GM19193 (cell line): ENCODE data around the gene TIGD6.

Experiments used
- POLR2A ChIP-seq: IDR thresholded peaks from 4 replicates; pipeline ENCODE4 v1.6.1; 2011; ENCODE audit not compliant: insufficient read depth, insufficient read length; ENCODE audit errors: extremely low read depth

TIGD6 gene

GRCh38 chr5:150000256-150000989 lies at the start of gene TIGD6, which contains the start of gene HMGXB3:
Gene TIGD6, minus strand, starts transcription at chr5:150000654. Its CDS starts 4,306 bp downstream, at chr5:149996348.
Gene HMGXB3, plus strand, starts transcription at chr5:150000739. Its CDS starts 4,114 bp downstream, at chr5:150004853.
- TF ChIP-seq POLR2A: peak; percentile 98

- no peak for TF ChIP-seq POLR2A
Measured at GRCh38 chr5:150046031-150046430, 45.6 kb upstream of the TIGD6 start.

GRCh38 chr5:150045549-150045948 lies 45.1 kb upstream of the TIGD6 start:
- TF ChIP-seq POLR2A: no peak

GRCh38 chr5:150044712-150045111 lies 44.3 kb upstream of the TIGD6 start:
- no peak for TF ChIP-seq POLR2A

GRCh38 chr5:150044329-150044681 lies 43.9 kb upstream of the TIGD6 start:
- TF ChIP-seq POLR2A: no peak

- no peak for TF ChIP-seq POLR2A
Measured at GRCh38 chr5:150043657-150044328, 43.3 kb upstream of the TIGD6 start.

GRCh38 chr5:150042459-150042858 lies 42.0 kb upstream of the TIGD6 start:
- TF ChIP-seq POLR2A: no peak

- TF ChIP-seq POLR2A: no peak
Measured at GRCh38 chr5:150038547-150038946, 38.1 kb upstream of the TIGD6 start.

- TF ChIP-seq POLR2A: no peak
Measured at GRCh38 chr5:150036513-150036912, 36.1 kb upstream of the TIGD6 start.

GRCh38 chr5:150035139-150035895 lies 34.9 kb upstream of the TIGD6 start:
- no peak for TF ChIP-seq POLR2A

GRCh38 chr5:150034662-150035061 lies 34.2 kb upstream of the TIGD6 start:
- no peak for TF ChIP-seq POLR2A

GRCh38 chr5:150033334-150033733 lies 32.9 kb upstream of the TIGD6 start:
- TF ChIP-seq POLR2A: no peak

- no peak for TF ChIP-seq POLR2A
Measured at GRCh38 chr5:150026682-150027172, 26.3 kb upstream of the TIGD6 start.

GRCh38 chr5:150024346-150024984 lies 24.0 kb upstream of the TIGD6 start:
- no peak for TF ChIP-seq POLR2A

GRCh38 chr5:150023136-150023535 lies 22.7 kb upstream of the TIGD6 start:
- TF ChIP-seq POLR2A: no peak

GRCh38 chr5:150022681-150023080 lies 22.2 kb upstream of the TIGD6 start:
- TF ChIP-seq POLR2A: no peak

- no peak for TF ChIP-seq POLR2A
Measured at GRCh38 chr5:150022158-150022531, 21.7 kb upstream of the TIGD6 start.
